Measurements from ENCODE around the gene LIX1. TPM values are rescaled to one million over a fixed set of nuclear protein-coding genes. Genes with fewer than 3 reads are reported as not detected.

The LIX1 gene
- total RNA-seq, 2 donors from 2014 or later: 0.26 TPM; not detected in 1

GRCh38 chr5:97078958-97079743 lies 63.3 kb downstream of the LIX1 start:
- WGBS, 2 donors: 81% methylated on average over 4 of the region's 4 CpGs
- Histone ChIP-seq H3K36me3 (replicated peaks in 1 of 2; ENCODE audit: insufficient read depth in 1 of 2, low read depth in 2 of 2) (no peaks in the 10 kb centered on the region), H3K4me1 (no peaks in the 10 kb centered on the region), H3K9me3 (no peaks in the 10 kb centered on the region), H3K27ac (no peak overlapping the region), H3K27me3 (no peaks in the 10 kb centered on the region), H3K4me3 (no peak overlapping the region)
- TF ChIP-seq POLR2A (IDR thresholded peaks at IDR 0.05): no peak
- no peak for TF ChIP-seq CTCF (IDR thresholded peaks at IDR 0.05)
- no peak for DNase-seq
- no peak for ATAC-seq
- intact Hi-C loops (cut with DNase I): no loop called here

GRCh38 chr5:97077246-97077645 lies 65.2 kb downstream of the LIX1 start:
- H3K27me3 ChIP-seq: no peaks in the 10 kb centered on the region
- H3K36me3 ChIP-seq (replicated peaks in 1 of 2; ENCODE audit: insufficient read depth in 1 of 2, low read depth in 2 of 2): no peaks in the 10 kb centered on the region
- DNase-seq (no peak), ATAC-seq (no peak)
- H3K27ac ChIP-seq: no peak overlapping the region
- intact Hi-C loops (cut with DNase I): no loop called here
- no peaks in the 10 kb centered on the region for H3K4me1 ChIP-seq
- 77 to 90% methylated on average over 4 of the region's 4 CpGs for WGBS, 2 donors
- no peak for TF ChIP-seq CTCF (IDR thresholded peaks at IDR 0.05)
- TF ChIP-seq POLR2A (IDR thresholded peaks at IDR 0.05): no peak
- H3K4me3 ChIP-seq: no peak overlapping the region
- no peaks in the 10 kb centered on the region for H3K9me3 ChIP-seq

- H3K36me3 ChIP-seq (replicated peaks in 1 of 2; ENCODE audit: insufficient read depth in 1 of 2, low read depth in 2 of 2): no peaks in the 10 kb centered on the region
- no peak overlapping the region for H3K27ac ChIP-seq
- H3K9me3 ChIP-seq: no peaks in the 10 kb centered on the region
- no peak overlapping the region for H3K4me3 ChIP-seq
- ATAC-seq: no peak
- no peaks in the 10 kb centered on the region for H3K4me1 ChIP-seq
- DNase-seq: no peak
- no peak for TF ChIP-seq CTCF (IDR thresholded peaks at IDR 0.05)
- no peak for TF ChIP-seq POLR2A (IDR thresholded peaks at IDR 0.05)
- H3K27me3 ChIP-seq: no peaks in the 10 kb centered on the region
- intact Hi-C loops (cut with DNase I): no loop called here
These were observed 66.3 kb downstream of the LIX1 start for GRCh38 chr5:97076098-97076497.

GRCh38 chr5:97075649-97076048 lies 66.8 kb downstream of the LIX1 start:
- no peaks in the 10 kb centered on the region for H3K36me3 ChIP-seq (replicated peaks in 1 of 2; ENCODE audit: insufficient read depth in 1 of 2, low read depth in 2 of 2)
- H3K4me3 ChIP-seq: no peak overlapping the region
- DNase-seq (no peak), ATAC-seq (no peak)
- H3K9me3 ChIP-seq: no peaks in the 10 kb centered on the region
- no peak overlapping the region for H3K27ac ChIP-seq
- H3K27me3 ChIP-seq: no peaks in the 10 kb centered on the region
- 80 to 84% methylated on average over 5 of the region's 5 CpGs for WGBS, 2 donors
- TF ChIP-seq POLR2A (IDR thresholded peaks at IDR 0.05): no peak
- no peak for TF ChIP-seq CTCF (IDR thresholded peaks at IDR 0.05)
- H3K4me1 ChIP-seq: no peaks in the 10 kb centered on the region
- intact Hi-C loops (cut with DNase I): no loop called here
